Vagina (tissue), 2 donors: ENCODE measurements around the gene AEBP1. TPM values are rescaled to one million over a fixed set of nuclear protein-coding genes. Genes with fewer than 3 reads are reported as not detected.

Experiments
- DNase-seq, 2 donors: peaks; one replicate each; pipeline ENCODE4 v3.0.0-alpha.2; 2017; ENCODE audit errors: extremely low spot score in 2 of 2
- H3K27ac ChIP-seq: fragments of 200-600 bp; sonication (generic); one replicate; pipeline ENCODE4 v1.5.1; 2019
- H3K27me3 ChIP-seq: fragments of 200-600 bp; sonication (generic); one replicate; pipeline ENCODE4 v1.5.1; 2019
- H3K36me3 ChIP-seq, 2 donors: fragments of 200-600 bp; sonication (generic); one replicate each; pipeline ENCODE4 v1.5.1; 2017 to 2019
- H3K4me1 ChIP-seq: fragments of 200-600 bp; sonication (generic); one replicate; pipeline ENCODE4 v1.5.1; 2019
- H3K4me3 ChIP-seq, 2 donors: fragments of 200-600 bp; sonication (generic); 1 replicate in 1 of 2; 2 replicates in 1 of 2; pipeline ENCODE4 v1.5.1; 2016 to 2019
- H3K9me3 ChIP-seq: fragments of 200-600 bp; sonication (generic); one replicate; pipeline ENCODE4 v1.5.1; 2019
- POLR2A ChIP-seq, 2 donors: fragments of 450-650 bp; IDR thresholded peaks; one replicate each; pipeline ENCODE4 v1.6.1; 2017; ENCODE audit warnings: antibody characterized with exemption in 2 of 2, mild to moderate bottlenecking in 2 of 2, moderate library complexity in 2 of 2
- POLR2AphosphoS5 ChIP-seq, 2 donors: sonication (generic); formaldehyde crosslinking; IDR thresholded peaks; one replicate each; pipeline ENCODE4 v1.9.0; 2017; ENCODE audit warnings: antibody characterized with exemption in 2 of 2, mild to moderate bottlenecking in 2 of 2, low read depth in 1 of 2; ENCODE audit not compliant: insufficient read depth in 1 of 2
- intact Hi-C: fragments of 100-400 bp; cut with DNase I; formaldehyde crosslinking; loops from one replicate; pipeline ENCODE4 v1.15.1; 2023
- total RNA-seq: library from RNA; depleted of rRNA; stranded (reverse); fragments of >200 nt; gene quantifications from one replicate; pipeline ENCODE4 v1.2.3, GENCODE V29; 2016
- TF ChIP-seq, protein P1 (sequence below), 3 experiments: fragments of 450-650 bp in 2 of 3; fragments of 200-600 bp in 1 of 3; sonication (generic) in 1 of 3; IDR thresholded peaks; one replicate each; pipeline ENCODE4 v1.5.1; 2017 to 2019; ENCODE audit warnings: antibody characterized with exemption in 3 of 3, mild to moderate bottlenecking in 2 of 3, moderate library complexity in 2 of 3

Gene AEBP1
- total RNA-seq, 1 donor from 2014 or later: 321 TPM

DNA sequence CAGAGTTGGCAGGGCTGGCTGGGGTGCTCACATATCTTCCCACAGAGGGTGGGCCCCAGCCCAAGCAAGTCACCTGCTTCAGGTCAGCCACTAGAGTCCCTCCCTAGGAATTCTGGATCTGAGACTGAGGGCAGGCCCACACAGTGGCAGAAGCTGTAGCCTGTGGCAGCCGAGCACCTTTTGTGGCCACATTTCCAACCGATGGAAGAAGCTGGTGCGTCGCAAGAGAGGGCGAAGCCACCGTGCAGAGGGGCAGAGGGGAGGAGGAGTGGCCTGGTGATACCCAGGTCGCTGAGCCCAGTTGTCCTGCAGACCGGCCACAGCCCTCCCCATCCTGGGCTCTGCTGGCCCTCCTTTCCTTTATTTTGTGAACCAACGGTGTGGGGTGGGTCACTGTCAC lies 27.1 kb upstream of the AEBP1 start:
- H3K27me3 ChIP-seq: no peaks in the 10 kb centered on the region
- no peak overlapping the region for H3K27ac ChIP-seq
- H3K36me3 ChIP-seq: peaks cover 0 to 57% of the 10 kb centered on the region in 2 donors
- H3K4me3 ChIP-seq: no peak overlapping the region
- intact Hi-C loops: loop anchor here (5.0 to 10.0 kb wide), 2 partner anchors 40 to 118 kb away; no protein-coding TSS in a partner anchor
- peaks cover 50% of the 10 kb centered on the region for H3K4me1 ChIP-seq
- TF ChIP-seq POLR2AphosphoS5 (IDR thresholded peaks at IDR 0.05; ENCODE audit: insufficient read depth in 1 of 2, low read depth in 1 of 2) (no peak), POLR2A (IDR thresholded peaks at IDR 0.05) (no peak)
- TF ChIP-seq, protein P1, sequence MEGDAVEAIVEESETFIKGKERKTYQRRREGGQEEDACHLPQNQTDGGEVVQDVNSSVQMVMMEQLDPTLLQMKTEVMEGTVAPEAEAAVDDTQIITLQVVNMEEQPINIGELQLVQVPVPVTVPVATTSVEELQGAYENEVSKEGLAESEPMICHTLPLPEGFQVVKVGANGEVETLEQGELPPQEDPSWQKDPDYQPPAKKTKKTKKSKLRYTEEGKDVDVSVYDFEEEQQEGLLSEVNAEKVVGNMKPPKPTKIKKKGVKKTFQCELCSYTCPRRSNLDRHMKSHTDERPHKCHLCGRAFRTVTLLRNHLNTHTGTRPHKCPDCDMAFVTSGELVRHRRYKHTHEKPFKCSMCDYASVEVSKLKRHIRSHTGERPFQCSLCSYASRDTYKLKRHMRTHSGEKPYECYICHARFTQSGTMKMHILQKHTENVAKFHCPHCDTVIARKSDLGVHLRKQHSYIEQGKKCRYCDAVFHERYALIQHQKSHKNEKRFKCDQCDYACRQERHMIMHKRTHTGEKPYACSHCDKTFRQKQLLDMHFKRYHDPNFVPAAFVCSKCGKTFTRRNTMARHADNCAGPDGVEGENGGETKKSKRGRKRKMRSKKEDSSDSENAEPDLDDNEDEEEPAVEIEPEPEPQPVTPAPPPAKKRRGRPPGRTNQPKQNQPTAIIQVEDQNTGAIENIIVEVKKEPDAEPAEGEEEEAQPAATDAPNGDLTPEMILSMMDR (IDR thresholded peaks at IDR 0.05): no peak
- no peaks in the 10 kb centered on the region for H3K9me3 ChIP-seq
- no peak for DNase-seq

DNA sequence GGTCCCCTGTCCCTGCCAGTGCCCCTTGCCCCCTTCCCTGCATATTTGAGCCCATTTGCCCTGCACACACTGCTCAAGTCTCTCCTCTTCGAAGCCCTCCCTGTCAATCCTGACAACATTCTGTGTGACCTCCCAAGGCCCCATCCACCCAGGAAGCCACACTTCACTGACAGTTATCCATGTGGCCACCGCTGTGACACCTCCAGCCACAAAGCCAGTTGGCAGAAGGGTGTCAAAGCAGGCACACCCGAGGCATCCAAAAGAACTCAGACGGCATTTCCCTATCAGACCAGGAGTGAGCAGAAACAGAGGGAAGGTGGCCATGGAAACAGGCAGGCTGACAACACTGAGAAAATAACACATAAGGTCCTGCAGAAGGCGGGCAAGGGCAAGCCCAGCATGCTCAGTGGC lies 26.5 kb upstream of the AEBP1 start:
- Histone ChIP-seq H3K4me1 (peaks cover 44% of the 10 kb centered on the region), H3K9me3 (no peaks in the 10 kb centered on the region), H3K27ac (no peak overlapping the region), H3K36me3 (peaks cover 0 to 55% of the 10 kb centered on the region in 2 donors), H3K4me3 (no peak overlapping the region), H3K27me3 (no peaks in the 10 kb centered on the region)
- DNase-seq: no peak
- intact Hi-C loops: loop anchor here (5.0 to 10.0 kb wide), 2 partner anchors 40 to 117 kb away; no protein-coding TSS in a partner anchor
- TF ChIP-seq POLR2A (IDR thresholded peaks at IDR 0.05) (no peak), POLR2AphosphoS5 (IDR thresholded peaks at IDR 0.05; ENCODE audit: insufficient read depth in 1 of 2, low read depth in 1 of 2) (no peak)
- TF ChIP-seq, protein P1 (IDR thresholded peaks at IDR 0.05): no peak

DNA sequence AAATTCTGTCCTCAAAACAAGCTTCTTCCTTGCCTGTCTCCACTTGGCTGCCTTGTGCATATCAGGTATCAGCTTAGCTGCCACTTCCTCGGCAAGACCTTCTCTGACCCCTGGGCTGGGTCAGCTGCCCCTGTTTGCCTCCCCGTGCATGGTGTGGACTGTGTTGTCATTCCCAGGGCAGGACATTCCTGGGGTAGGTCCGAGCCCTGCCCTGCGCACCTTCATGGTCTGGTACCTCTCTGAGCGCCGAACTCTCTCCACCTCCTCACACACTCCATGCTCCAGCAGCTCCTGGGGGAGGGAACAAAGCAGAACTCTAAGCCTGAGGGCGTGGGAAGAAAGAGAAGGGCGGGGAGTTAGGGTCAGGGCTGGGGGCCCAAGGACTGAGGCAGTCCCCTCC lies 25.6 kb upstream of the AEBP1 start:
- Histone ChIP-seq H3K4me3 (no peak overlapping the region), H3K27me3 (no peaks in the 10 kb centered on the region), H3K36me3 (peaks cover 0 to 47% of the 10 kb centered on the region in 2 donors), H3K9me3 (no peaks in the 10 kb centered on the region), H3K27ac (no peak overlapping the region), H3K4me1 (peaks cover 41% of the 10 kb centered on the region)
- intact Hi-C loops: loop anchor here (5.0 to 10.0 kb wide), 2 partner anchors 39 to 116 kb away; no protein-coding TSS in a partner anchor
- no peak for TF ChIP-seq POLR2AphosphoS5 (IDR thresholded peaks at IDR 0.05; ENCODE audit: insufficient read depth in 1 of 2, low read depth in 1 of 2)
- TF ChIP-seq, protein P1 (IDR thresholded peaks at IDR 0.05): no peak
- TF ChIP-seq POLR2A (IDR thresholded peaks at IDR 0.05): no peak
- DNase-seq: no peak

DNA sequence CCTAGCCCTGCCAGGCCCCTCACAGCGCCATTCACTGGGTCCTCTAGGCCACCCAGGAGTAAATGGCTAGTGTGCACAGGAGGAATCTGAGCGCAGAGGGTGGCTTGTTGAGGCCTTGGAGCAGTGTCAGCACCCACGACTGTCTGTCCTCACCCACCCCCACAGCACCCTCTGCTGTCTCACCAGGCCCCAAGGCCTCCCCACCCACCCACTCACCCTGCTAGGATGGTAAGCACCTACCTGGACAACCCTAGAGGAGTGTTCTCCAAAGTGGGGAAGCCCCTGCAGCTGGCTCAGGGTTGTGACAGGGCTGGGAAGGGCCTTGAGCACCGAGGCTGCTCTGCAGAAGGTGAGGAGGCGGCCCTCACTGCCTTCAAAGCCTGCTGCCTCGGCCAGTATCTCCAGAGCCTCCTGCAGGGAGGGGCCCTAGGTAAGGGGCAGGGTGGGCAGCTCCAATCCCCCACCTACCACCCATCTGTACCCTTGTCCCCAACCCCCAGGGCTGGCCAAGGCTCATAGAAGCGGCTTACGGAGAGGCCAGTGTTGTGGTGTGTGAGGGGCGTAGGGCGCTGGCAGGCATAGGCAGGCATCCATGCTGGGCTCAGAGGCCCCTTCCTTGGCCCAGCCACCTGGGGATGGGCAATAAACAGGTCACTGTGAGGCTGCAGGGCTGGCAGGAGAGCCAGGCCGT lies 24.7 kb upstream of the AEBP1 start:
- Histone ChIP-seq H3K9me3 (no peaks in the 10 kb centered on the region), H3K4me1 (peaks cover 42% of the 10 kb centered on the region), H3K36me3 (peaks cover 0 to 42% of the 10 kb centered on the region in 2 donors), H3K27me3 (no peaks in the 10 kb centered on the region), H3K27ac (no peak overlapping the region), H3K4me3 (no peak overlapping the region)
- intact Hi-C loops: loop anchor here (5.0 to 10.0 kb wide), 2 partner anchors 38 to 115 kb away; no protein-coding TSS in a partner anchor
- DNase-seq: no peak
- TF ChIP-seq POLR2A (IDR thresholded peaks at IDR 0.05): no peak
- TF ChIP-seq POLR2AphosphoS5 (IDR thresholded peaks at IDR 0.05; ENCODE audit: insufficient read depth in 1 of 2, low read depth in 1 of 2): no peak
- TF ChIP-seq, protein P1 (IDR thresholded peaks at IDR 0.05): no peak

DNA sequence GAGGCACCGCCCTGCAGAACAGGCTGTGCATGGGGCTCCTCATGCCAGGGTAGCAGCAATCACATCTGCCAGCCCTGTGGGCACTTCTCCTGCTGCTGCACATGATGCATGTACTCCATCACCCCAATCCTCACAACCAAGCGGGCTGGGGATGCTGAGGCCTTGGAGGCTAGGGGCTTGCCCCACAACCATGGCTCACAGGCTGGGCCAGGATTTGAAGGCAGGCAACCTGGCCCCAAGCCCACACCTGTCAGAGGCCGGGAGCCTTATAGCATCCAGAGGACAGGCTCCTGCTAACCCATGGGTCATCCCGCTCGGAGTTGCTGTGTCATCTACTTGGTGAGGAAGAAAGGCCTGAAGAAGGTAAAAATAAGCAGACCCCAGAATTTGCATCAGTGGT lies 24.0 kb upstream of the AEBP1 start:
- intact Hi-C loops: no loop called here
- Histone ChIP-seq H3K9me3 (no peaks in the 10 kb centered on the region), H3K36me3 (peaks cover 0 to 42% of the 10 kb centered on the region in 2 donors), H3K27me3 (no peaks in the 10 kb centered on the region), H3K4me3 (no peak overlapping the region), H3K4me1 (peaks cover 40% of the 10 kb centered on the region), H3K27ac (no peak overlapping the region)
- DNase-seq: no peak
- TF ChIP-seq POLR2AphosphoS5 (IDR thresholded peaks at IDR 0.05; ENCODE audit: insufficient read depth in 1 of 2, low read depth in 1 of 2) (no peak), POLR2A (IDR thresholded peaks at IDR 0.05) (no peak)
- TF ChIP-seq, protein P1 (IDR thresholded peaks at IDR 0.05): no peak
